IPS-18a (cell line): ENCODE data around the gene ZNF580.
A peak's percentile ranks its signal among the peaks of the same experiment; 100 is the strongest.

ENCODE experiments used
- H3K27ac ChIP-seq: one replicate; pipeline ENCODE4 v1.5.1; 2013; ENCODE audit warnings: low read length
- H3K27me3 ChIP-seq: one replicate; pipeline ENCODE4 v1.6.1; 2013; ENCODE audit warnings: mild to moderate bottlenecking, low read length; ENCODE audit not compliant: control insufficient read depth, insufficient read depth
- H3K36me3 ChIP-seq: one replicate; pipeline ENCODE4 v1.6.1; 2013; ENCODE audit warnings: low read depth, low read length; ENCODE audit not compliant: control insufficient read depth
- H3K4me1 ChIP-seq: one replicate; pipeline ENCODE4 v1.6.1; 2013; ENCODE audit warnings: low read depth, low read length; ENCODE audit not compliant: control insufficient read depth
- H3K4me3 ChIP-seq: one replicate; pipeline ENCODE4 v1.5.1; 2013; ENCODE audit warnings: low read length
- H3K9ac ChIP-seq: one replicate; pipeline ENCODE4 v1.6.1; 2013; ENCODE audit warnings: mild to moderate bottlenecking, low read length, moderate library complexity
- H3K9me3 ChIP-seq: one replicate; pipeline ENCODE4 v1.6.1; 2013; ENCODE audit warnings: low read depth, low read length; ENCODE audit not compliant: control insufficient read depth

Gene ZNF580

DNA sequence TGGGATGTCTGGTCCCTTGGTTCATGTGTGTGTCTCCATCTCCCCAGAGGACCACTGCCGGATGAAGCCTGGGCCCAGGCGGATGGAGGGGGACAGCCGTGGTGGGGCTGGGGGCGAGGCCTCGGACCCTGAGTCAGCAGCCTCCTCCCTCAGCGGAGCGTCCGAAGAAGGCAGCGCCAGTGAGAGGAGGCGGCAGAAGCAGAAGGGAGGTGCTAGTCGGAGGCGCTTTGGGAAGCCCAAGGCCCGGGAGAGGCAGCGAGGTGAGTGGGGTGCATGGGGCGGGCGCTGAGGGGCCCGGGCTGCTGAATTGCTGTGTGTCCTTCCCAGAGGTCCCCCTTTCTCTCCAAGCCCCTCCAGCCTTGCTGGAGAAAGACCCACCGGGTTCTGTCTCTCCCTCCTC lies 10.4 kb downstream of the ZNF580 start:
- Histone ChIP-seq H3K4me3 (no peak overlapping the region), H3K9me3 (no peaks in the 10 kb centered on the region), H3K27me3 (no peaks in the 10 kb centered on the region), H3K4me1 (peaks cover 6% of the 10 kb centered on the region), H3K36me3 (no peaks in the 10 kb centered on the region), H3K27ac (no peak overlapping the region), H3K9ac (no peak overlapping the region)

DNA sequence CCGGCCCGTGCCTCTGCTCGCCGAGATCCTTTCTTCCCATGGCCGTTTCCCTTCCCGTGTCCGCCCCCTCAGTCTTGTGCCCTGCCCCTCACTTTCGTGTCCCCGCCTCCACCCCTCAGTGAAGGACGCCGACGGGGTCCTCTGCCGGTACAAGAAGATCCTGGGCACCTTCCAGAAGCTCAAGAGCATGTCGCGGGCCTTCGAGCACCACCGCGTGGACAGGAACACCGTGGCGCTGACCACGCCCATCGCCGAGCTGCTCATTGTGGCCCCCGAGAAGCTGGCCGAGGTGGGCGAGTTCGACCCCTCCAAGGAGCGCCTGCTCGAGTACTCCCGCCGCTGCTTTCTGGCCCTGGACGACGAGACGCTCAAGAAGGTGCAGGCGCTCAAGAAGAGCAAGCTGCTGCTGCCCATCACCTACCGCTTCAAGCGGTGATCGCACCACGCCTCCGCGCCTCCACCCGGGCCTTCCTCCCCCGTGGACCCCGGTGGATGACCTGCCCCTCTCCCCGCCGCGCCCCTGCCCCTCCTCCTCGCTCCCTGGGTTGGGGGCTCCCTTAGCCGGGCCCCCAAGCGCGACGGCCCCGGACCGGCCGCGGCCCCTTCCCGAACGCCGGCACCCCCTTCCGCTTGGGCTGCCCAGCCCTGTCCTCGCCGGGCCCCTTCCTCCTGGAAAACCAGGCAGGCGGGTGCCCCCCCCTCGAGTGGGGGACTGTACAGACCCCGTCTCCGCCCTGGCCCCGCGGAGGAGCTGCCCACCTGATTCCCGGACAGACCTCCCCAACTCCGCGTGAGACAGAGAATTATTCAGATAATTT lies 11.7 kb downstream of the ZNF580 start:
- Histone ChIP-seq H3K27me3 (no peaks in the 10 kb centered on the region), H3K27ac (no peak overlapping the region), H3K9ac (no peak overlapping the region), H3K4me1 (peaks cover 10% of the 10 kb centered on the region), H3K36me3 (no peaks in the 10 kb centered on the region), H3K9me3 (no peaks in the 10 kb centered on the region), H3K4me3 (peak overlapping the region; percentile 95)

DNA sequence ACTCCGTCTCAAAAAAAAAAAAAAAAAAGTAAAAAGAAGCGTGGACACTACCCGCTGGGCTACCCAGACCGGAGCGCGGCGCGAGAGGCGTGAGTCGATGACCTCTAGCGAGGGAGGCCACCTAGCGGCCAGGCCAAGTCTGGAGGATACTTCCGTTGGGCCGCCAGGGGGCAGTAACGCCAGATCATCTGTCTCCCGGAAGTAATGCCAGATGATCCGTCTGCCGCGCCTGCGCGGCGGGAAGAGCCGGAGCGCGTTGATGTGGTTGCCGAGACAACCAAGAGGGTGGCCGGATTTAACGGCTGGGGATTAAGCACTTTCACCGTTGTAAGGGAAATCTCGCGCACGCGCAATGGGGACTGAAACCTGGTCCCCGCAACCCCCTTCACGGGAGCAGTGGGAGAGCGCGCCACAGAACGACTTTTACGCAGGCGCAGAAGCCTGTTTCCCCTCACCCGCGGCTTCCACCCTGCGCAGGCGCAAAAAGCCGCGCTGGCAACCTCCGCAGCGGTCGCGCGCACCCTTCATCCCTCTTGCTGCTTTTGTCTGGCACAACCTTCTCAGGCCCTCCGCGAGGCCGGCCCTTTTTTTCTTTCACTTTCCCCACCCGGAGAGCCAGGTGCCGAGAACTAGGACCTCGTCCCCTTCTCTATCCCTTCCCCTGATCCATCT lies 13.0 kb downstream of the ZNF580 start:
- Histone ChIP-seq H3K36me3 (no peaks in the 10 kb centered on the region), H3K4me3 (peak overlapping the region; percentile 95), H3K27ac (peak overlapping the region; percentile 99), H3K27me3 (no peaks in the 10 kb centered on the region), H3K9ac (peak overlapping the region; percentile 97), H3K4me1 (peaks cover 7% of the 10 kb centered on the region), H3K9me3 (no peaks in the 10 kb centered on the region)

DNA sequence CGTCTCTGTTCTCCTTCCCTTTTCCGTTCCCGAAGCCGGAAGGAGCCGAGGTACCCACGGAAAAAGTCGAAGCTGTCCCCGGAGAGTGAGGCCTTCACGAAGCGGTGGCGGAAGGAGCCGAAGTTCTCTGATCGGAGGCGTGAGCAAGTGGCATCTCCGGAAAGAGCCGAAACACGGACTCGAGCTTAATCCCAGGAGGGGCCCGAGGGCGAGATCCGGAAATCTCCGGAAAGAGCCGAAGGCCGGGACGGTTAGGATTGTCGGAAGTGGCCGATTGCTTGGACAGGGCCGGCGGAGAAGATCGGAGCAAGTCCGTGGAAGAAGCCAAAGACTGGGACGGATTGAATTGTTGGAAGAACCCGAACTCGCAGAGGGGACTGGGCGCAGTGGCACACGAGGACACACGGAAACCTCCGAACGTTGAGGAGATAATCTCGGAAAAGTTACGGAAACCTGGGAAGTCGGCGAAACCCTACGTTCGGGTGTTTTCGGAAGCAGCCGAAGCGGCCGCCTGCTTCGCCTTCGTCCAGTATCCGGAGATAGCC lies 13.6 kb downstream of the ZNF580 start:
- Histone ChIP-seq H3K9me3 (no peaks in the 10 kb centered on the region), H3K36me3 (no peaks in the 10 kb centered on the region), H3K9ac (peak overlapping the region; percentile 97), H3K4me1 (peaks cover 7% of the 10 kb centered on the region), H3K27ac (peak overlapping the region; percentile 99), H3K4me3 (peak overlapping the region; percentile 95), H3K27me3 (no peaks in the 10 kb centered on the region)

DNA sequence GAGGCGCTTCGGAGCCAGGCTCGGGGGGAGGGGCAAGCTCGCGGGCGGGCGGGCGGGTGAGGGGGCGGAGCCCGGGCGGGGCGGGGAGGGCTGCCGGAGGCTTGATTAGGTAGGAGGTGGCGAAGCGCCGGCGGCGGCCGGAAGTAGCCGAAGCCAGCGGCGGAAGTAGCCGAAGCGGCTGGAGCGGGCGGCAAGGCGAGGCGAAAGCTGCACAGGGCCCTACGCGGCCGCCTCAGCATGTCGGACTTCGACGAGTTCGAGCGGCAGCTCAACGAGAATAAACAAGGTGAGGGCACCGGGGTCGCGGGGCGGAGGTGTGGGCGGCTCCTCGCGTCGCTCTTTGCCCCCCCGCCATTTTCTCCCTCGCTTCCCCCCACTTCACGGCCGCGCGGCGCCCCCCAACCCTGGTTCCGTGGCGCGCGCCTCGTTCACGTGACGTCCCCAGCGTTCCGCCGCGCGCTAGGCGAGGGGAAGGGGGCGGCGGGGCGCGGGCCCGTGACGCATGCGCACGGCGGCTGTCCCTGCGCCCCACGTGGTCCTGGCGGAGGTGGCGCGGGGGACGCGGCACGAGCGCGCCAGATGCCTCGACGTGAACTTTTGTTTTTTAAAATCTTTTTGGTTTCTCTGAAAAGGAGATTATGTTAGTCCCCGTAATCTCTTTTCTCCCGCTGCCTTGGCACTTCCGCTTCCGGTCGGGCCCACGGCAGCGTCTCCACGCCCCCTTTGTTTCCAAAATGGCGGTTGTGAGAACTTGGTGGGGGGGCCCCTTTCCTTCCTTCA lies 14.3 kb downstream of the ZNF580 start, which contains the start of gene U2AF2:
Gene U2AF2 (plus strand): TSS at position 168 of the 780 bp plus-strand sequence. CDS start 70 bp downstream, at position 238.
- Histone ChIP-seq H3K9ac (peak within 1 kb of the TSS; percentile 99), H3K9me3 (no peaks in the 10 kb centered on the region), H3K4me3 (peak within 1 kb of the TSS; percentile 99), H3K36me3 (no peaks in the 10 kb centered on the region), H3K4me1 (peaks cover 7% of the 10 kb centered on the region), H3K27ac (peak within 1 kb of the TSS; percentile 99), H3K27me3 (no peaks in the 10 kb centered on the region)

DNA sequence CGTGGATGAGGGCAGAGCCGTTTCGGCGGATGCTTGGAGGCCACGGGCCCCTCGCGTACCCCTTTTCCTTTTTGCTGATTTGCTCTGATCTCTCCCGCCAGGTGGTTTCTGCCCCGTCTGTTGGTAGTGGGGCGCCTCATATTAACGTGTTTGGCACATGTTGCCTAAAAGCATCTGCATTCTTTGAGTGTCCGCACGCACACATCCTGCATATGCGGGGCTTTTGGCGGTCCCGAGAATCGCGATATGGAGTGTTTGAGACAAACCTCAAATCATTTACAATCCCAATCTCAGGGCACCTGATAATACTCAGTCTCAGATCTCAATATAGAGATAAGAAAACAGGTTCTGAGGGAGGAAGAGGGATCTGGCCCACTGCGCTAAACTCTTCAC lies 14.8 kb downstream of the ZNF580 start:
- Histone ChIP-seq H3K9me3 (no peaks in the 10 kb centered on the region), H3K4me3 (peak overlapping the region; percentile 99)

DNA sequence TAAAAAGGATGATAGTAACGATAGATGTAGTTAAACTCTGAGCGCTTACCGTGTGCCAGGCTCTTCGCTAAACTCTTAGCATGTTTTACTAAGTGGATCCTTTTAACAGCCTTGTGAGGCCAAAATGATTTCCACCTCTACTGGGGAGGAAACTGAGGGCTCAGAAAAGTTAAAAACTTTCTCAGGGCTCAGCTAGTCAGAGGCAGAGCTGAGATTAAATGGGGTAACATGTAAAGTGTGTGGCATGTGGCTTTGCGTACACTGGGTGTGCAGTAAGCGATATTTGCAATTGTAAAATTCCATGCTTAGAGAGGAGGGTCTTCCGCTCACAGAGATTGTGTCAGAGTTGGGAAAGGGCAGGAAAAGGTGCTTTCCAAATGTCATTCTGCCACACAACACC lies 15.8 kb downstream of the ZNF580 start:
- peaks cover 7% of the 10 kb centered on the region for H3K4me1 ChIP-seq
- peak overlapping the region; percentile 99 for H3K4me3 ChIP-seq
- no peaks in the 10 kb centered on the region for H3K27me3 ChIP-seq
- no peak overlapping the region for H3K27ac ChIP-seq
- peaks cover 12% of the 10 kb centered on the region for H3K36me3 ChIP-seq
- peak overlapping the region; percentile 99 for H3K9ac ChIP-seq
- H3K9me3 ChIP-seq: no peaks in the 10 kb centered on the region

More for the DNA sequence above, 14.8 kb downstream of the ZNF580 start:
- H3K27ac ChIP-seq: peak overlapping the region; percentile 95
- H3K36me3 ChIP-seq: peaks cover 3% of the 10 kb centered on the region
- H3K27me3 ChIP-seq: no peaks in the 10 kb centered on the region
- H3K9ac ChIP-seq: peak overlapping the region; percentile 99
- H3K4me1 ChIP-seq: peaks cover 7% of the 10 kb centered on the region

DNA sequence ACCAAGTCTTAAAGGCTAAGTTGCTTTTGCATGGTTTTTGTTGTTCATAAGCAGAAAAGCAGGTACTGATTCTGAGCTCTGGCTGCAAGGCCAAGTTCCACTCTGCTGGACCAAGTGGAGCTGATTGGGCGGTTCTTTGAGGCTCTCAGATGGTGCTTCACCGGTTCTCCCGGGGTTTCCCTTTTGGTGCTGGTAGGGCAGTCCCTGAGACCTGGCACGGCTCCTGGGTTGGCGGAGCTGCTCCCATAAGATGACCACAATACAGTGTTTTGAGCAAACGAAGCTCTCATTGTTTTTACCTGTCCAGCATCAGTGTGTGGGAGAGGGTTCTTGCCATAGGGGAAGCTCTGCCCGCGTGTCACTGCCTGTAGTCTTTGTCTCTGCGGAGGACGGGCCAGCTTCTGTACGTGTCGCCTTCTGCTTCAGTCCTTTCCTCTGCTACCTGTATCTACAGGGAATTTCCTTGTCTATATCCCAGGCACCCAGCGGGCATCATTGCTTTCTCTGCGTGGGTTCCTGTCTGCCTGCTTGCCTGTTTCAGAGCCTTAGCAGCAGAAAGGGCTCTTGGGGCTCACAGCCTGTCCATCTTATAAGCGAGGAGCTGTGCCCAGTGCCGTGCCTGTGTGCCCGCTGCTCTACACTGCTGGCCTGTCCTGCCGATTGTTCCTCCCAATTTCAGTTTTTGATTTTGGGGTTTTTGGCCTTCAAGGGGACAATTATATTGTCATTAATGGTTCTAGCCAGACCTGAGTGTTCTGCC lies 16.4 kb downstream of the ZNF580 start:
- H3K4me1 ChIP-seq: peaks cover 7% of the 10 kb centered on the region
- H3K4me3 ChIP-seq: peak overlapping the region; percentile 99
- no peaks in the 10 kb centered on the region for H3K27me3 ChIP-seq
- H3K9me3 ChIP-seq: no peaks in the 10 kb centered on the region
- H3K36me3 ChIP-seq: peaks cover 18% of the 10 kb centered on the region
- peak overlapping the region; percentile 99 for H3K9ac ChIP-seq
- H3K27ac ChIP-seq: no peak overlapping the region

DNA sequence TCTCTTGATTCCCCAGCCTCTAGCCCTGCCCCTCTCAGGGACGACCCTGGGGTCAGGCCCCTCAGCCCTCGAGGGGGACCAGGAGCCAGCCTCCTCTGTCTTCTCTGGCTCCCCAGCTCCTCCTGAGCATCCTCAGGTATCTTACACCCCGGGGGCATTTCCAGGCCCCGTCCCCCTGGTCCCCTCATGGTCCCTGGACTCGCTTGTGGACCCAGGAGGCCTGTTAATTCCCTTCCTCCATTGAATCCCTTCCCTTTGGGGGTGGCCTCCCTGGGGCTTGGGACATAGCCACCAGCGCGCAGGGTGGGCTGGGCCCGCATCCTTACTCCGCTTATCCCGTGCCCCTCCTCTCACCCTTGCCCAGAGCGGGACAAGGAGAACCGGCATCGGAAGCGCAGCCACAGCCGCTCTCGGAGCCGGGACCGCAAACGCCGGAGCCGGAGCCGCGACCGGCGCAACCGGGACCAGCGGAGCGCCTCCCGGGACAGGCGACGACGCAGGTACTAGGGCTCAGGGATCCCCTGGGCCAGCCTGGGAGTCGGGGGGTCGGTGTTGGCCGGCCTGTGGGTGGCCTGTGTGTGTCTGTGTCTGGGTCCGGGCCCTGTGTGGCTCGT lies 18.2 kb downstream of the ZNF580 start:
- Histone ChIP-seq H3K4me3 (no peak overlapping the region), H3K27me3 (no peaks in the 10 kb centered on the region), H3K9me3 (no peaks in the 10 kb centered on the region), H3K4me1 (peaks cover 7% of the 10 kb centered on the region), H3K27ac (no peak overlapping the region), H3K36me3 (peaks cover 33% of the 10 kb centered on the region), H3K9ac (no peak overlapping the region)

DNA sequence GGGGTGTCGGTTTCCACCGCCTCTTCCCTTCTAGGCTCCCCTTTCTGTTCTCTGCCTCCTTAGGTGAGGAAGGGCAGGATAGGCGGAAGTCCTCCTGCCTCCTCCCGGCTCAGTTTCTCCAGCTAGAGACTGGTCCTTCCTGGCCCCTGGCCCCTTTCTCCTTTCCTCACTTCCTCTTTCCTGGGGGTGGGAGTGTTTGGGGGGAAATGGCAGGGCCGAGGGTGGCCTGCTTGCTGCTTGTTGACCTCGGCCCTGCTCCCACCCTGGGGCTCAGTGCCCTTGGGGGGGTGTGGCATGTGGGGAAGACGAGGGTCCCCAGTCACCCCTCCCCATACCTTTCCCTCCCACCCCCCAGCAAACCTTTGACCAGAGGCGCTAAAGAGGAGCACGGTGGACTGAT lies 19.0 kb downstream of the ZNF580 start:
- no peak overlapping the region for H3K4me3 ChIP-seq
- no peak overlapping the region for H3K27ac ChIP-seq
- no peak overlapping the region for H3K9ac ChIP-seq
- H3K4me1 ChIP-seq: peaks cover 7% of the 10 kb centered on the region
- H3K9me3 ChIP-seq: no peaks in the 10 kb centered on the region
- no peaks in the 10 kb centered on the region for H3K27me3 ChIP-seq
- peaks cover 41% of the 10 kb centered on the region for H3K36me3 ChIP-seq
